H9 (cell line): Measurements from ENCODE around the gene CTDSPL2. TPM values are rescaled to one million over a fixed set of nuclear protein-coding genes. Genes with fewer than 3 reads are reported as not detected.

Experiments
- DNase-seq: peaks from one replicate; pipeline ENCODE4 v3.0.0-alpha.2; 2017
- H2AFZ ChIP-seq: one replicate; pipeline ENCODE4 v1.6.1; 2013; ENCODE audit warnings: mild to moderate bottlenecking, low read length, control low read depth, moderate library complexity
- H2AK5ac ChIP-seq: 2 replicates; pipeline ENCODE4 v1.6.1; 2013; ENCODE audit warnings: low read length, control low read depth, mixed read lengths; ENCODE audit not compliant: insufficient read length
- H2BK120ac ChIP-seq: one replicate; pipeline ENCODE4 v1.6.1; 2013; ENCODE audit warnings: low read depth, mild to moderate bottlenecking, low read length, control low read depth, inconsistent platforms; ENCODE audit not compliant: poor library complexity, severe bottlenecking
- H2BK12ac ChIP-seq: 2 replicates; pipeline ENCODE4 v1.6.1; 2013; ENCODE audit warnings: low read length, control low read depth, mixed read lengths, low read depth; ENCODE audit not compliant: insufficient read length
- H2BK15ac ChIP-seq: 2 replicates; pipeline ENCODE4 v1.6.1; 2013; ENCODE audit warnings: low read depth, low read length, control low read depth
- H2BK20ac ChIP-seq: one replicate; pipeline ENCODE4 v1.6.1; 2013; ENCODE audit warnings: low read depth, mild to moderate bottlenecking, low read length, control low read depth, inconsistent platforms; ENCODE audit not compliant: poor library complexity, severe bottlenecking
- H2BK5ac ChIP-seq: 2 replicates; pipeline ENCODE4 v1.6.1; 2013; ENCODE audit warnings: low read length, control low read depth, mixed read lengths; ENCODE audit not compliant: insufficient read length
- H3K14ac ChIP-seq: 2 replicates; pipeline ENCODE4 v1.6.1; 2013; ENCODE audit warnings: low read length, control low read depth; ENCODE audit not compliant: insufficient read depth
- H3K18ac ChIP-seq: 2 replicates; pipeline ENCODE4 v1.6.1; 2013; ENCODE audit warnings: low read depth, mild to moderate bottlenecking, mixed read lengths, low read length, control low read depth; ENCODE audit not compliant: insufficient read length
- H3K23ac ChIP-seq: 2 replicates; pipeline ENCODE4 v1.6.1; 2013; ENCODE audit warnings: low read length, control low read depth, mixed read lengths, low read depth; ENCODE audit not compliant: insufficient read length
- H3K23me2 ChIP-seq: 2 replicates; pipeline ENCODE4 v1.6.1; 2013; ENCODE audit warnings: low read depth, mild to moderate bottlenecking, mixed read lengths, low read length, control low read depth; ENCODE audit not compliant: insufficient read length, poor library complexity, severe bottlenecking
- H3K27ac ChIP-seq: 2 replicates; pipeline ENCODE4 v1.5.1; 2013; ENCODE audit warnings: low read length, control low read depth, mixed read lengths, low read depth; ENCODE audit not compliant: insufficient read length
- H3K27me3 ChIP-seq: 2 replicates; pipeline ENCODE4 v1.6.1; 2013; ENCODE audit warnings: low read length, control low read depth, inconsistent platforms; ENCODE audit not compliant: insufficient read depth
- H3K4ac ChIP-seq: 2 replicates; pipeline ENCODE4 v1.6.1; 2013; ENCODE audit warnings: low read depth, mild to moderate bottlenecking, control low read depth, inconsistent platforms, low read length, moderate library complexity
- H3K4me1 ChIP-seq: 2 replicates; pipeline ENCODE4 v1.6.1; 2013; ENCODE audit warnings: low read length, control low read depth, inconsistent platforms; ENCODE audit not compliant: insufficient read depth
- H3K4me2 ChIP-seq: 2 replicates; pipeline ENCODE4 v1.6.1; 2013; ENCODE audit warnings: low read length, control low read depth, mixed read lengths; ENCODE audit not compliant: insufficient read length, insufficient read depth
- H3K56ac ChIP-seq: 2 replicates; pipeline ENCODE4 v1.6.1; 2013; ENCODE audit warnings: low read depth, mild to moderate bottlenecking, mixed read lengths, low read length, control low read depth; ENCODE audit not compliant: insufficient read length
- H3K79me1 ChIP-seq: 2 replicates; pipeline ENCODE4 v1.6.1; 2013; ENCODE audit warnings: low read depth, mild to moderate bottlenecking, moderate library complexity, low read length, control low read depth, inconsistent platforms; ENCODE audit not compliant: insufficient read depth, poor library complexity, severe bottlenecking
- H3K79me2 ChIP-seq: 2 replicates; pipeline ENCODE4 v1.6.1; 2013; ENCODE audit warnings: low read length, control low read depth, inconsistent platforms; ENCODE audit not compliant: insufficient read depth
- H3K9ac ChIP-seq: 2 replicates; pipeline ENCODE4 v1.6.1; 2013; ENCODE audit warnings: low read length, control low read depth, mixed read lengths; ENCODE audit not compliant: insufficient read length; ENCODE audit errors: extremely low read depth
- H3K9me3 ChIP-seq: one replicate; pipeline ENCODE4 v1.6.1; 2013; ENCODE audit warnings: low read depth, low read length, inconsistent platforms; ENCODE audit not compliant: control insufficient read depth
- H3T11ph ChIP-seq: one replicate; pipeline ENCODE4 v1.6.1; 2013; ENCODE audit warnings: mild to moderate bottlenecking, low read length, control low read depth, inconsistent platforms
- H4K20me1 ChIP-seq: one replicate; pipeline ENCODE4 v1.6.1; 2013; ENCODE audit not compliant: control insufficient read depth, insufficient read length, insufficient read depth
- H4K5ac ChIP-seq: 2 replicates; pipeline ENCODE4 v1.6.1; 2013; ENCODE audit warnings: low read depth, mild to moderate bottlenecking, mixed read lengths, low read length, control low read depth; ENCODE audit not compliant: insufficient read length
- H4K8ac ChIP-seq: replicated peaks from 2 replicates; pipeline ENCODE4 v1.6.1; 2013; ENCODE audit warnings: low read length, control low read depth, mixed read lengths, low read depth; ENCODE audit not compliant: insufficient read length
- H4K91ac ChIP-seq: 2 replicates; pipeline ENCODE4 v1.6.1; 2013; ENCODE audit warnings: low read depth, mild to moderate bottlenecking, moderate library complexity, mixed read lengths, low read length, control low read depth; ENCODE audit not compliant: insufficient read length
- H3K27ac Mint-ChIP-seq, 3 experiments: 2 replicates in 2 of 3; 3 replicates in 1 of 3; pipeline ENCODE4 v1.8.0; 2020 to 2021; ENCODE audit warnings: mixed read lengths in 3 of 3, mild to moderate bottlenecking in 1 of 3, moderate library complexity in 1 of 3
- H3K27me3 Mint-ChIP-seq: 2 replicates; pipeline ENCODE4 v1.8.0; 2021; ENCODE audit warnings: low read depth, mild to moderate bottlenecking, moderate library complexity, mixed read lengths
- H3K36me3 Mint-ChIP-seq, 3 experiments: 2 replicates in 2 of 3; 3 replicates in 1 of 3; pipeline ENCODE4 v1.8.0; 2020 to 2021; ENCODE audit warnings: low read depth in 3 of 3, mixed read lengths in 3 of 3; ENCODE audit not compliant: insufficient read depth in 1 of 3
- H3K4me1 Mint-ChIP-seq, 2 experiments: 2 replicates each; pipeline ENCODE4 v1.8.0; 2020; ENCODE audit warnings: mixed read lengths in 2 of 2
- H3K4me3 Mint-ChIP-seq, 2 experiments: 2 replicates in 1 of 2; 3 replicates in 1 of 2; pipeline ENCODE4 v1.8.0; 2020 to 2021; ENCODE audit warnings: mild to moderate bottlenecking in 2 of 2, mixed read lengths in 2 of 2, moderate library complexity in 1 of 2
- H3K9me3 Mint-ChIP-seq, 2 experiments: 2 replicates in 1 of 2; 3 replicates in 1 of 2; pipeline ENCODE4 v1.8.0; 2020; ENCODE audit warnings: mild to moderate bottlenecking in 2 of 2, mixed read lengths in 2 of 2, moderate library complexity in 1 of 2
- WGBS: extraction: QIAGEN DNeasy Blood & Tissue Kit; methylation state at CpG from one replicate; pipeline ENCODE4 v1.1.7; 2013; ENCODE audit warnings: missing lambda C conversion rate, low lambda C conversion rate, mixed read lengths; ENCODE audit not compliant: insufficient read length; ENCODE audit errors: extremely low coverage; 5-methylcytosine and 5-hydroxymethylcytosine counted together
- total RNA-seq: library from RNA; stranded (reverse); gene quantifications from 2 replicates; pipeline ENCODE4 v1.2.1, GENCODE V29; 2021
- TF ChIP-seq, protein P1 (sequence below): fragments of 200-600 bp; sonication (generic); conservative IDR thresholded peaks from 3 replicates; pipeline ENCODE4 v1.8.0; 2021; ENCODE audit warnings: antibody characterized with exemption, mild to moderate bottlenecking

CTDSPL2 gene
- total RNA-seq, 1 experiment from 2014 or later: 78.8 TPM

DNA sequence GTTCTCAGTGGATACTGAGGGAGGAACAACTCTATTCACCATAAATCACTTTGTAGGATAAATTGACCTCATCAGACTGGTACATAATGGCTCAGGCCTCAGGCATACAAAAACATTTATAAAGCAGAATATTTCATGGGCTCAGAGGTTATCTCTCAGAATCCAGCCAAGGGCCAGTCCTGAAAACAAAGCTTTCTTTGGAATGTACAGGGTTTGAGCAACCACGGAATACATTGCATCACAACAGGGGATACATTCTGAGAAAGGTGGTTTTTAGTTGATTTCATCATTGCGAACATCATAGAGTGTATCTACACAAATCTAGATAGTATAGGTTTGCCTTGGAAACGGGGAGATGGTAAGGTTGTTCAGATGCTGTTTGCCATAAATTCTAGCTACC is 33.4 kb upstream of the CTDSPL2 start:
- Histone ChIP-seq H4K8ac (no peak overlapping the region), H4K20me1 (no peaks in the 10 kb centered on the region), H4K5ac (no peak overlapping the region), H3K23ac (no peak overlapping the region), H3K23me2 (no peaks in the 10 kb centered on the region), H3K79me1 (no peaks in the 10 kb centered on the region), H2BK12ac (no peak overlapping the region), H3K4me2 (no peak overlapping the region), H3K18ac (no peak overlapping the region), H3K79me2 (no peaks in the 10 kb centered on the region), H3T11ph (no peak overlapping the region), H2BK120ac (no peak overlapping the region), H3K9ac (no peak overlapping the region), H3K27ac (no peak overlapping the region), H3K4me1 (no peaks in the 10 kb centered on the region), H2BK5ac (no peak overlapping the region), H2AFZ (no peak overlapping the region), H2BK20ac (no peak overlapping the region), H2BK15ac (no peak overlapping the region), H2AK5ac (no peak overlapping the region), H3K9me3 (no peaks in the 10 kb centered on the region), H3K4ac (no peak overlapping the region), H3K14ac (no peak overlapping the region), H4K91ac (no peak overlapping the region), H3K56ac (no peak overlapping the region), H3K27me3 (no peaks in the 10 kb centered on the region)
- H3K4me3 Mint-ChIP-seq: no peak overlapping the region
- no peak for DNase-seq
- WGBS: no CpG with 5 or more reads among the region's 3 CpGs
- no peaks in the 10 kb centered on the region for H3K4me1 Mint-ChIP-seq
- TF ChIP-seq, protein P1, sequence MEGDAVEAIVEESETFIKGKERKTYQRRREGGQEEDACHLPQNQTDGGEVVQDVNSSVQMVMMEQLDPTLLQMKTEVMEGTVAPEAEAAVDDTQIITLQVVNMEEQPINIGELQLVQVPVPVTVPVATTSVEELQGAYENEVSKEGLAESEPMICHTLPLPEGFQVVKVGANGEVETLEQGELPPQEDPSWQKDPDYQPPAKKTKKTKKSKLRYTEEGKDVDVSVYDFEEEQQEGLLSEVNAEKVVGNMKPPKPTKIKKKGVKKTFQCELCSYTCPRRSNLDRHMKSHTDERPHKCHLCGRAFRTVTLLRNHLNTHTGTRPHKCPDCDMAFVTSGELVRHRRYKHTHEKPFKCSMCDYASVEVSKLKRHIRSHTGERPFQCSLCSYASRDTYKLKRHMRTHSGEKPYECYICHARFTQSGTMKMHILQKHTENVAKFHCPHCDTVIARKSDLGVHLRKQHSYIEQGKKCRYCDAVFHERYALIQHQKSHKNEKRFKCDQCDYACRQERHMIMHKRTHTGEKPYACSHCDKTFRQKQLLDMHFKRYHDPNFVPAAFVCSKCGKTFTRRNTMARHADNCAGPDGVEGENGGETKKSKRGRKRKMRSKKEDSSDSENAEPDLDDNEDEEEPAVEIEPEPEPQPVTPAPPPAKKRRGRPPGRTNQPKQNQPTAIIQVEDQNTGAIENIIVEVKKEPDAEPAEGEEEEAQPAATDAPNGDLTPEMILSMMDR: no peak
- H3K27ac Mint-ChIP-seq: no peak overlapping the region
- peaks cover 0 to 12% (median 2%) of the 10 kb centered on the region in 3 experiments; a peak in 3 of 7 replicates for H3K36me3 Mint-ChIP-seq
- no peaks in the 10 kb centered on the region for H3K27me3 Mint-ChIP-seq
- H3K9me3 Mint-ChIP-seq: no peaks in the 10 kb centered on the region
